ENCODE data around the gene GNAZ.

DNA sequence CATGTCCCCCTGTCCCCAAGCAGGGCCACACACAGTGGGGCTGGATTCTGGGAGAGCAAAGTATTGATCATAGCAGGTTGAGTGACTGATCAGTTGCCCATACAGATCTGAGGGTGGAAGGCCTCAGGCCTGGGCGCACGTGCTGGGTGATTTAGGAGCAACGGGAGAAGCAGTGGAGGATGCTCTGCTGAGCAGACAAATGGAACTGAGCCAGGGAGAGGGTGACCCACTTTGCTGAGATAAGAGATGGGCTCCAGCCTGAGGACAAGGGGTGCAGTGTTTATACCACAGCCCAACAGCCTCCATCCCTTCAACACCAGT lies 15.0 kb downstream of the GNAZ start:
- TF ChIP-seq GATA2 (IDR thresholded peaks at IDR 0.05; ENCODE audit: low read depth, low read length) (no peak), GATA3 (IDR thresholded peaks at IDR 0.05; ENCODE audit: low read depth, low read length) (no peak)
